Measurements from ENCODE around the gene RAB11FIP4. TPM values are rescaled to one million over a fixed set of nuclear protein-coding genes. Genes with fewer than 3 reads are reported as not detected.
"Not testable (repeated sequence)": the region's sequence is repeated elsewhere in the genome, so short reads cannot be mapped to it uniquely, and the experiment has no call there.

RAB11FIP4 gene
- total and polyA plus RNA-seq, 2 experiments from 2014 or later, result 0.22 to 0.40 TPM

DNA sequence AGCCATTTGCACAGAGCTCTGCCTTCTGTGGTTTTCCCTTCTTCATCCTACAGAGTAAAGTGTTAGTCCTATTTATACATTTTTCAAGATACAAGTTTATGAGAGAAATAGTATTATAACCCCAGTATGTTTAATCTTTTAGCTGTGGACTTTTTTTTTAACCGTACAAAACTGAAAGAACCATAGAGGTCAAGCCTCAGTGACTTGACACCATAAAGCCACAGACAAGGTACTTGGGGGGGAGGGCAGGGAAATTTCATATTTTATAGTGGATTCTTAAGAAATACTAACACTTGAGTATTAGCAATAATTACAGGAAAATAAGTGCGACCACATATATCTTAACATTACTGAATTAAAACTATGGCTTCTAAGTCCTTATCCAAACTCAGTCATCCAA lies 17.0 kb upstream of the RAB11FIP4 start:
- no peak overlapping the region for H3K4me3 ChIP-seq
- WGBS, 2 experiments (ENCODE audit: low coverage in 1 of 2, low lambda C conversion rate in 2 of 2, missing lambda C conversion rate in 2 of 2), result 97 to 99% methylated on average over 2 of the region's 2 CpGs
- H2AFZ ChIP-seq, result no peak overlapping the region
- no peaks in the 10 kb centered on the region for H3K9me2 ChIP-seq (ENCODE audit: insufficient read depth)
- no peak overlapping the region for H3K27ac ChIP-seq
- in situ Hi-C loops (cut with MboI), result loop anchor here (25.0 kb wide), 1 partner anchor 362 kb away; no protein-coding TSS in a partner anchor
- peaks cover 20% of the 10 kb centered on the region for H3F3A ChIP-seq (ENCODE audit: insufficient read depth)
- no peak overlapping the region for H3K4me2 ChIP-seq (ENCODE audit: unreplicated experiment)
- no peak overlapping the region for H3K9ac ChIP-seq
- no peaks in the 10 kb centered on the region for H3K9me3 ChIP-seq (ENCODE audit: low read depth)
- H4K20me1 ChIP-seq (ENCODE audit: insufficient read depth), result no peaks in the 10 kb centered on the region
- H3K27me3 ChIP-seq (replicated peaks; ENCODE audit: insufficient read depth), result no peaks in the 10 kb centered on the region
- peaks cover 12% of the 10 kb centered on the region for H3K4me1 ChIP-seq (ENCODE audit: insufficient read depth)
- H3K79me2 ChIP-seq (ENCODE audit: insufficient read depth), result no peaks in the 10 kb centered on the region
- TF ChIP-seq EZH2phosphoT487 (IDR thresholded peaks at IDR 0.05; ENCODE audit: insufficient read depth, low read depth) (no peak), EZH2 (IDR thresholded peaks at IDR 0.05; ENCODE audit: insufficient read depth, poor library complexity, severe bottlenecking) (no peak)
- DNase-seq, result no peak
- H3K36me3 ChIP-seq (ENCODE audit: low read depth), result peaks cover 17% of the 10 kb centered on the region; the same call in 1 of the 2 replicates

GRCh38 chr17:31378638-31379037 lies 12.8 kb upstream of the RAB11FIP4 start:
- TF ChIP-seq EZH2phosphoT487 (IDR thresholded peaks at IDR 0.05; ENCODE audit: insufficient read depth, low read depth), result no peak
- no peak for TF ChIP-seq EZH2 (IDR thresholded peaks at IDR 0.05; ENCODE audit: insufficient read depth, poor library complexity, severe bottlenecking)
- no peaks in the 10 kb centered on the region for H3F3A ChIP-seq (ENCODE audit: insufficient read depth)
- H3K79me2 ChIP-seq (ENCODE audit: insufficient read depth), result no peaks in the 10 kb centered on the region
- no peak overlapping the region for H3K4me3 ChIP-seq
- H3K27ac ChIP-seq, result no peak overlapping the region
- H3K36me3 ChIP-seq (ENCODE audit: low read depth), result peaks cover 14% of the 10 kb centered on the region; the same call in 1 of the 2 replicates
- no peaks in the 10 kb centered on the region for H3K27me3 ChIP-seq (replicated peaks; ENCODE audit: insufficient read depth)
- H3K9me3 ChIP-seq (ENCODE audit: low read depth), result no peaks in the 10 kb centered on the region
- no peaks in the 10 kb centered on the region for H4K20me1 ChIP-seq (ENCODE audit: insufficient read depth)
- H2AFZ ChIP-seq, result no peak overlapping the region
- H3K4me1 ChIP-seq (ENCODE audit: insufficient read depth), result no peaks in the 10 kb centered on the region
- no peak overlapping the region for H3K9ac ChIP-seq
- H3K4me2 ChIP-seq (ENCODE audit: unreplicated experiment), result no peak overlapping the region
- H3K9me2 ChIP-seq (ENCODE audit: insufficient read depth), result no peaks in the 10 kb centered on the region
- in situ Hi-C loops (cut with MboI), result no loop called here
- no peak for DNase-seq

GRCh38 chr17:31379597-31380205 lies 11.8 kb upstream of the RAB11FIP4 start:
- Histone ChIP-seq H2AFZ (no peak overlapping the region), H3F3A (ENCODE audit: insufficient read depth) (no peaks in the 10 kb centered on the region), H3K36me3 (ENCODE audit: low read depth) (0 out of 2 replicates have a peak, but pooled peaks cover 7% of the 10 kb centered on the region), H3K79me2 (ENCODE audit: insufficient read depth) (no peaks in the 10 kb centered on the region), H3K9ac (no peak overlapping the region), H3K4me1 (ENCODE audit: insufficient read depth) (no peaks in the 10 kb centered on the region), H3K9me3 (ENCODE audit: low read depth) (no peaks in the 10 kb centered on the region), H4K20me1 (ENCODE audit: insufficient read depth) (no peaks in the 10 kb centered on the region), H3K4me3 (no peak overlapping the region), H3K27me3 (replicated peaks; ENCODE audit: insufficient read depth) (no peaks in the 10 kb centered on the region), H3K27ac (no peak overlapping the region), H3K9me2 (ENCODE audit: insufficient read depth) (no peaks in the 10 kb centered on the region), H3K4me2 (ENCODE audit: unreplicated experiment) (no peak overlapping the region)
- in situ Hi-C loops (cut with MboI), result no loop called here
- no peak for DNase-seq
- 98 to 100% methylated on average over 1 of the region's 1 CpG for WGBS, 2 experiments (ENCODE audit: low coverage in 1 of 2, low lambda C conversion rate in 2 of 2, missing lambda C conversion rate in 2 of 2)
- TF ChIP-seq EZH2phosphoT487 (IDR thresholded peaks at IDR 0.05; ENCODE audit: insufficient read depth, low read depth) (no peak), EZH2 (IDR thresholded peaks at IDR 0.05; ENCODE audit: insufficient read depth, poor library complexity, severe bottlenecking) (no peak)

DNA sequence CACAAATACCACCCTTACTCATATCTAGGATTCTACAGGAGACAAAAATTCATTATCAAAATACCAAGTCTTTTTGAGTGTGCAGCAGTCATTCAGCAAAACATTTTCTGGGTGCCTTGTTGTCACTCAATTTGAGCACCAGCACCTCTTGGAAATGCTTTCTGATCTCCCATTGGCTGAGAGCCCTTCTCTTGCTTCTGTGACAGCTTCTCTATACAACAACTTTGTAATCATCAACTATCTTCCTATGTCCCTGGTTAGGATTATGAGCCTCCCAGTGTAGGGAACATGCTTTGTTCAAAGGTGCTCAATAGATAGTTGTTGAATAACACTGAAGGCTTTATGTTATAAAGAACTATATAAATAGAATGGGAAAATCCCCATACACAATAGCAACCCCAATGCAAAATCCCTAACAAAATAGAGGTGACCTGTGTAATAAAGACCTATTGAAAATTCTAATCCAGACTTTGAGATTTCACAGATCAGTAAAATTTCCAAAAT lies 10.3 kb upstream of the RAB11FIP4 start:
- TF ChIP-seq EZH2 (IDR thresholded peaks at IDR 0.05; ENCODE audit: insufficient read depth, poor library complexity, severe bottlenecking), result no peak
- no peak for TF ChIP-seq EZH2phosphoT487 (IDR thresholded peaks at IDR 0.05; ENCODE audit: insufficient read depth, low read depth)
- no peaks in the 10 kb centered on the region for H3K9me3 ChIP-seq (ENCODE audit: low read depth)

DNA sequence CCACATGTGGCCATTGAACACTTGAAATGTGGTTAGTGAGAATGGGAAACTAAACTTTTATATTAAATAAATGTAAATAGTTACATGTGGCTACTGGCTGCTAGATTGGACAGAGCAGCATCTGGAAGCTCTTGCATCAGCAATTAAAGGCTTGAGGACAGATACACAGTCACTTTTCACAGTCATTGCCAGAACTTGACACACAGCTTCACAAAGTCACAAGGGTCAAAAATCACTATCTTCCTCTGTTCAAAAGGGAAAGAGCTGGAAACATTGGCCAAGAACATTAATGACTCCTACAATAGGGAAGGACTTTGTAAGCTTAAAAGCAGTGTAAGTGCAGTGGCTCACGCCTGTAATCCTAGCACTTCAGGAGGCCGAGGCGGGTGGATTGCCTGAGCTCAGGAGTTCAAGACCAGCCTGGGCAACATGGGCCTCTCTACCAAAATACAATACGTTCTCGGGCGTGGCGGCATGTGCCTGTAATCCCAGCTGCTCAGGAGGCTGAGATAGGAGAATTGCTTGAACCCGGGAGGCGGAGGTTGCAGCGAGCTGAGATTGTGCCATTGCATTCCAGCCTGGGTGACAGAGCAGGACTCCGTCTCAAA lies 8.7 kb upstream of the RAB11FIP4 start:
- DNase-seq; in situ Hi-C loops (cut with MboI): not testable (repeated sequence)

More for the DNA sequence above, 10.3 kb upstream of the RAB11FIP4 start:
- no peak overlapping the region for H2AFZ ChIP-seq
- no peak overlapping the region for H3K4me3 ChIP-seq
- H3K79me2 ChIP-seq (ENCODE audit: insufficient read depth), result no peaks in the 10 kb centered on the region
- peaks cover 10% of the 10 kb centered on the region for H3F3A ChIP-seq (ENCODE audit: insufficient read depth)
- no peak overlapping the region for H3K9ac ChIP-seq
- no peaks in the 10 kb centered on the region for H3K27me3 ChIP-seq (replicated peaks; ENCODE audit: insufficient read depth)
- no peaks in the 10 kb centered on the region for H4K20me1 ChIP-seq (ENCODE audit: insufficient read depth)
- DNase-seq, result no peak
- no peak overlapping the region for H3K27ac ChIP-seq
- no peaks in the 10 kb centered on the region for H3K9me2 ChIP-seq (ENCODE audit: insufficient read depth)
- H3K4me2 ChIP-seq (ENCODE audit: unreplicated experiment), result no peak overlapping the region
- in situ Hi-C loops (cut with MboI), result no loop called here
- 0 out of 2 replicates have a peak, but pooled peaks cover 2% of the 10 kb centered on the region for H3K36me3 ChIP-seq (ENCODE audit: low read depth)
- no peaks in the 10 kb centered on the region for H3K4me1 ChIP-seq (ENCODE audit: insufficient read depth)

DNA sequence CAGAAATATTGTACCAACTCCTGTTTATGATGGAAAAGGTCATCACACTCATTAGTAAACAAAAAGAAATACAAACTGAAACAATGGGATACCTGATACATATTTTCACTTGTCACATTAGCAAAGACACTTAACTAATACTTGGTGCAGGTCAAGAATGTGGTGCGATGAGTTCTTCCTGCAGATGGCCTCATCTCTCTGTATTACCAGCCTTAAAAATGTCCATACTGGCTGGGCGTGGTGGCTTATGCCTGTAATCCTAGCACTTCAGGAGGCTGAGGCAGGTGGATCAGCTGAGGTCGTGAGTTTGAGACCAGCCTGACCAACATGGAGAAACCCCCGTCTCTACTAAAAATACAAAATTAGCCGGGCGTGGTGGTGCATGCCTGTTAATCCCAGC lies 8.0 kb upstream of the RAB11FIP4 start:
- peaks cover 17% of the 10 kb centered on the region for H3F3A ChIP-seq (ENCODE audit: insufficient read depth)
- H3K4me1 ChIP-seq (ENCODE audit: insufficient read depth); DNase-seq; in situ Hi-C loops (cut with MboI); H3K36me3 ChIP-seq (ENCODE audit: low read depth); H3K4me3 ChIP-seq; H3K9me2 ChIP-seq (ENCODE audit: insufficient read depth); H4K20me1 ChIP-seq (ENCODE audit: insufficient read depth); H3K9me3 ChIP-seq (ENCODE audit: low read depth); H3K4me2 ChIP-seq (ENCODE audit: unreplicated experiment); H3K27ac ChIP-seq; H3K79me2 ChIP-seq (ENCODE audit: insufficient read depth); H2AFZ ChIP-seq; H3K27me3 ChIP-seq (replicated peaks; ENCODE audit: insufficient read depth); H3K9ac ChIP-seq: not testable (repeated sequence)
- 97% methylated on average over 6 of the region's 6 CpGs for WGBS, 2 experiments (ENCODE audit: low coverage in 1 of 2, low lambda C conversion rate in 2 of 2, missing lambda C conversion rate in 2 of 2)

More for the DNA sequence above, 8.7 kb upstream of the RAB11FIP4 start:
- not testable (repeated sequence) for H3K9ac ChIP-seq; H3K36me3 ChIP-seq (ENCODE audit: low read depth); H3K4me3 ChIP-seq; H3K27me3 ChIP-seq (replicated peaks; ENCODE audit: insufficient read depth); H3K9me3 ChIP-seq (ENCODE audit: low read depth); H3K79me2 ChIP-seq (ENCODE audit: insufficient read depth); H3K9me2 ChIP-seq (ENCODE audit: insufficient read depth); H4K20me1 ChIP-seq (ENCODE audit: insufficient read depth); H3K27ac ChIP-seq; H3K4me2 ChIP-seq (ENCODE audit: unreplicated experiment); H2AFZ ChIP-seq; H3K4me1 ChIP-seq (ENCODE audit: insufficient read depth)
- peaks cover 17% of the 10 kb centered on the region for H3F3A ChIP-seq (ENCODE audit: insufficient read depth)
- WGBS, 2 experiments (ENCODE audit: low coverage in 1 of 2, low lambda C conversion rate in 2 of 2, missing lambda C conversion rate in 2 of 2), result 94% methylated on average over 10 to 11 of the region's 11 CpGs
